ENCODE measurements around the gene LCT.
A peak's percentile ranks its signal among the peaks of the same experiment; 100 is the strongest.
"Not testable (repeated sequence)": the region's sequence is repeated elsewhere in the genome, so short reads cannot be mapped to it uniquely, and the experiment has no call there.

Gene LCT

DNA sequence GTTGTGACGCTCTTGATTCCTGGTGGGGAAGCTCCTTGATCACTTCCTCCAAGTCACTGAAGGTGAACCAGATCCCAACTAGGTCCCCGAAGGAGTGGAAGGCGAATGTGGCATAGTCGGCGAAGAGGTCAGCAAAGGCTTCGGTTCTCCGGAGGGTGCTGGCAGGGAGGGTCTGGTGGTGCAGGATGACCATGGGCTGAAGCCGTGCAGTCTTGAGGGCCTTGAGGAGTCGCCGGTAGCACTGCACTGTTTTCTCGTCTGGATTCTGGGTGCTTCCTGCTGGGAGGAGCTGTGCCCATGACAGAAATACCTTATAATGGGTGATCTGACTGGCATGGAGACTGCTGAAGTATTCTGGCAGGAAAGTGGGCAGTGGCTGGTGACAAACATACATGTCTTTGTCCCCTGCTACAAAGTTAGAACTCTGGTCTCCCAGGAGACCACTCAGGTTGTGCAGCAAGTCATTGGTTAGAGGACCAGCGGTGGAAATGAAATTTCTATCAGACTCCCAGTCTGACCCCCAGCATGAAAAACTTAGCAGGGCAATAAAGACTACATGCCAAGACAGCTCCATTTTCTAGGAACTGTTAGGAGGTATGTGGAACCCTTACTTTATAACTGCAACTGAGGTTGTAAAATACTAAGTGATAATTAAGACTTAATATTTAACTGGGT lies at the start of gene LCT:
LCT (minus strand) TSS at position 589 of the 675 bp plus-strand sequence; CDS start at position 574, 15 bp downstream.
- no peak for DNase-seq

DNA sequence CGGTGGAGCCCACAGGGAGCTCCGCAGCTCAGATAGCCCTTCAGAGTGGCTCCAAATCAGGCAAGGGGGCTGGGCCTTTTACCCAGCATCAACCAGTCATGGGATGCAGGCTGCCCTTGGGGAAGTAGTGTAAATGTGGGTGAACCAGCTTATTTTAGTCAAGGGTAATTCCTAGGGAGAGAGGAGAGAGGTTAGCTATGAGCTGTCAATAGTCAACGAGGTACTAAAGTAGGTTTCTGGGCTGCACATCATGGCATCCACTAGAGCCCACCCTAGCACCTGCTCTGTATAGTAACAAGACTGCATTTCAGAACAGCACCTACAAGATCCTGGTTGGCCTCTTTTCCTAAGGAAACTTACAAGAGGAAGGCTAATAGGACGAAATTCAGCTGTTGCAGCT lies 48.7 kb upstream of the LCT start:
- no peak for DNase-seq

DNA sequence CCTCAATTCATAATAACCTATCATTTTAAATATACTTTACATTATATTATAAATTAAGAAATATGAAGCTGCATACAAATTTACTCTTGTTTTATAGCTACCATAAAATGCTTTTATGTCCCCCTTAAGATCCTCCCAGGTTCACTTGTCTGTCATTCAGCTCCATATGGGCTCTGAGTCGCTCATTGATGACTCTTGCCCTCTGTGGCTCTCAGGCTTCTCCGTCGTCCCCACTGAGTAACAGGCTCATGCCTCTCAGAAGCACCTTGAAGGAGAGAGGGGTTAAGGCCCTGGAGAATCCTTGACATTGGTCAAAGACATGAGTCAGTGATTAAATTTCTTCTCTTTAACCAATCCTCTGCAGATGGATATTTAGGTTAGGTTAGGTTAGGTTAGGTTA lies 45.4 kb upstream of the LCT start:
- DNase-seq, result no peak

DNA sequence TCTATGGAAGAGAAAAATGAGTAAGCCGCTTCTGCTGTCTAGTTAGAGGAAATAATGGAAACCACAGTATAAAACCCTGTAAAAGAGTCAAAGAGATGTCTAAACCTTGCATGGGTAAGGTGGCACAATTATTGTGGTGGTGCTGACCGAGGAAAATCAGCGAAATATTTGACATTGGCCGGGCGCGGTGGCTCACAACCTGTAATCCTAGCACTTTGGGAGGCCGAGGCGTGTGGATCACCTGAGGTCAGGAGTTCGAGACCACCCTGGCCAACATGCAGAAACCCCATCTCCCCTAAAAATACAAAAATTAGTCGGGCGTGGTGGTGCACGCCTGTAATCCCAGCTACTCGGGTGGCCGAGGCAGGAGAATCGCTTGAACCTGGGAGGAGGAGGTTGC lies 39.8 kb upstream of the LCT start:
- DNase-seq, result not testable (repeated sequence)

DNA sequence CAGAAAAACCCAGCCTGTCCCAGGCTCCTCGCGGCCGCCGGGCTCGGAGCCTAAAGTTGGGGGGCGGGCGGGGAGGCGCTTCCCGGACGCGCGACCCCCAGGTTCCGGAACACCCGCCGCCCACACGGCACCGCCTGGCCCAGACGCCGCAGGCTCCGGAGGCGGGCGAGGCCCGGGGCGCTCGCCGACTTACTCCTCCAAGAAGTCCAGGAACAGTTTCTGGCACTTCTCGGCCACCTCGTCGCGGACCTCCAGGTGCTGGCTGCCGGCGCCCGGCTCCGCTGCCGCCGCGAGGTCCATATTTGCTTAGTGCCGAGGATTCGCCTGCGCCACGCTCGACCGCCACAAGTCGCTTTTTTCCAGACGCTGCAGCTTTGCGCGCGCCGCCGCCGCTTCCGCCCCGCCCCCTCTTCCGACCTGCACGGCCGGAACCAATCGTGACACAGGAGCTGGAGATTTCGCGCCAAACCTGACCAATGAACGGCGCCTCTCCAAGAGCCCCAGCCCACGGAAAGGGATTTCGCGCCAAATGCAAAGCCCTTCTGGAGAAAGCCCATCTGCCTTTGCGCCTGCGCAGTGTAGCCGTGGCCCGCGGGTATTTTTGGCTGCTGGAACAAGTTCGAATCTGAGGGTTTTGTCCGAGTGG lies 39.2 kb upstream of the LCT start, which contains the start of gene MCM6:
MCM6 (minus strand) TSS at position 378 of the 646 bp plus-strand sequence; CDS start at position 300, 78 bp downstream.
- DNase-seq, result peak; percentile 97 to 98

DNA sequence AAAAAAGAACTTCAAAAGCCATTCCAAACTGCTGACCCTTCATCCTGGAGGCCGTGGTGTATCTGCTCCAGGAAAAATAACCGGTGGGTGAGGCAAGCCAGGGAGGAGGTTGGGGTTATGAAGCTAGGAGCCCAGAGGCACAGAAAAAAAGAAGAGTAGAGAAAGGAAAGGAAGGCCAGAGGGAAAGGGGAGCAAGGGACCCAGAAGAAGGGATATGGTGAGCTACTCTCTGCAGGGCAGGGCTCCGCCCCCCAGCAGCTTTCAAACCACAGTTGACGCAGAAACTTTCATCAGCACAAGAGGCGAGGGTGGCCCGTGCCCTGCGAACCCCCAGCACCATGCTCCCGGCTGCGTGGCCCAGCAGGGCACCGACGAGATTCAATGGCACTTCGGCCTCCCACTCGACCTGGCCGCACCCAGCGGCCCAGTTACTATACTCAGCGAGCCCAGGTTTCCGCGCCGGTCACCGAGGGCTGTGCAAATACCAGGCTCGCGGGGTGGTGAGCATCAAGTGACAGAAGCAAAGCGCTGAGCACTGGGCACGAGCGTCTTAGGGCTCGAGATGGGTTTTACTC lies 38.6 kb upstream of the LCT start:
- peak; percentile 1 to 23 for DNase-seq

DNA sequence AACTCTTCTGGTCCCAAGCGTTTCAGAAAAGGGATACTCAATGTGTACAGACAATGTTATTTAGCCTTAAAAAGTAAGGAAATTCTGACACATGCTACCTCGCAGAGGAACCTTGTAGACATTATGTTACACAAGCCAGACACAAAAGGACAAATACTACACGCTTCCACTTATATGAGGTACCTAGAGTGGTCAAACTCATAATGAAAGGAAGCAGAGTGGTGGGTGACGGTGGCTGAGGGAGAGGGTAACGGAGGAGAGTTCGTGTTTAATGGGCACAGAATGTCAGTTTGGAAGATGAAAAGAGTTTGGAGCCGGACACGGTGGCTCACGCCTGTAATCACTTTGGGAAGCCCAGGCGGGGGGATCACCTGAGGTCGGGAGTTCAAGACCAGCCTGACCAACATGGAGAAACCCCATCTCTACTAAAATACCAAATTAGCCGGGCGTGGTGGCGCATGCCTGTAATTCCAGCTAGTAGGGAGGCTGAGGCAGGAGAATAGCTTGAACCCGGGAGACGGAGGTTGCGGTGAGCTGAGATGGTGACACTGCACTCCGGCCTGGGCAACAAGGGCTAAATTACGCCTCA lies 37.9 kb upstream of the LCT start:
- no peak for DNase-seq

DNA sequence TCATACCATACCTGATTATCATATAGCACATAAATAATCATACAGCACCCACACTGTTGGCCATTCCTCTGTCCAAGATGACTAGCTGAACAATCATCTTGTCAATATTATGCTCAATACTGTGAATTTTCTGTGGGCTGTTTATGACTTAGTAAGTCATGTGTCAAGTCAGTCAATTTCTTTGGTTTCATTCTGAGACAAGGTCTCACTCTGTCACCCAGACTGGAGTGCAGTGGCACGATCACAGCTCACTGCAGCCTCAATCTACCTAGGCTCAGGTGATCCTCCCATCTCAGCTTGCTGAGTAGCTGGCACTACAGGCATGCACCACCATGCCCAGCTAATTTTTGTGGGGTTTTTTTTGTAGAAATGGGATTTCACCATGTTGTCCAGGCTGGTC lies 33.6 kb upstream of the LCT start:
- no peak for DNase-seq

DNA sequence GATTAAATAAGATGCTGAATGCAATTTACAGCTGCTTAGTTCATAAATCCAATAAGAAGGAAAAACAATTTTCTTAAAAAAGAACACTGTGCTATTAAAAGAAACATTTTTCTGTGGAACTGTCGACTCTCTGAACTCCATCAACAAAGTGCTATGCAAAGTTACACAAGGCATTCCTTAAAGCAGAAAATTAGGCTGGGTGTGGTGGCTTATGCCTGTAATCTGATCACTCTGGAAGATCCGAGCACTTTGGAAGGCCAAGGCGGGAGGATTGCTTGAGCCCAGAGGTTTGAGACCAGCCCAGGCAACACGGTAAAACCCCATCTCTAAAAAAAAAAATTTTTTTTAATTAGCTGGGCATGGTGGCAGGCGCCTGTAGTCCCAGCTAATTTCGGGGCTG lies 26.2 kb upstream of the LCT start:
- no peak for DNase-seq

DNA sequence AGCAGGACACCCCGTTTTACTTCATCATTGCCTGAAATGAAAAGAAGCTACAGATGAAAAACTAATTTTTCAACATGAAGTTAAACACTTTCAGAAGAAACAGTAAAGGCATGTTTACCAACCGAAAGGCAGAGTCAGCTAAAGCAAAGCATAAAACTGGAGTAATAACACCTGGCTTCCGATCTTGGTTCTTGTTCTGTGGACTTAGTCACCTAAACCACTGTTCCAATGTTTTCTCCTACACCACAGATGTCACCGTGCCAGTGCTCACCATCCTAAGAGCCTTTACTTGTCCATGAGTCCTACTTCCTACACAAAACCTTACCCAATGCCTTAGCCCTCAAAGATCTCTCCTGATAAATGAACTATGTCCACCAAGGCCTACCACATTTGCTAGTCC lies 25.7 kb upstream of the LCT start:
- DNase-seq, result no peak

DNA sequence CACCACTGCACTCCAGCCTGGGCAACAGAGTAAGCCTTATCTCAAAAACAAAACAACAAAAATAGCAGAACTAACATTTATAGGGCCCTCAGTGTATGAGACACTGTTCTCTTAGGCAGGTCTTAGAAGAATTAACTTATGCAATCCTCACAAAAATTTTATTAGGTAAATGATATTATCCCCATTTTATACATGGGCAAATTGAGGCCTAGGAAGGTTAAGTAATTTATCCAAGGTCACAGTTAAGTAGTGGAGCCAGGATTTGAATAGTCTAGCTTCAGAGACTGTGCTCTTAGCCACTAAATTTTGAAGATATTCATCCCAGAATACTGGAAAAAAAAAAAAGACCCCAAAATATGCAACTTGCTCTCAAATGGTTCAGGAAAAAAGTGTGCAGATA lies 16.4 kb upstream of the LCT start:
- DNase-seq, result no peak

DNA sequence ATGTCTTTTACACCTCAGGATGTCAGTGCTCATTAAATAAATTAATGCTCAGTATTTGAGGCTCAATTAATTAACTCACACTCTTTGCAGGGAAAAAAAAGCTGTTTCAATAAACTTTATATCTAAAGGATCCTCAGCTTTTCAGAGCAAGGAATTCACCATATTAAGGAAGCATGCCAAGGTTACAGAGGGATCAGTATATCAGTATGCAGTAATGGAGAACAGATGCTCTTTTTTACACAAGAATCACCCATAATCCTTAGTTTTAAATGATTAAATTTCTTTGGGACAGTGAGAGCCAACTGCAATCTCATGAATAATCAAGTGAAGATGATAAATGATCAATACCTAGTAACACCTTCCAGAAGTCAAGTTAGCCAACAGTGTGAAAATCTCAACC lies 14.9 kb upstream of the LCT start:
- DNase-seq, result no peak

DNA sequence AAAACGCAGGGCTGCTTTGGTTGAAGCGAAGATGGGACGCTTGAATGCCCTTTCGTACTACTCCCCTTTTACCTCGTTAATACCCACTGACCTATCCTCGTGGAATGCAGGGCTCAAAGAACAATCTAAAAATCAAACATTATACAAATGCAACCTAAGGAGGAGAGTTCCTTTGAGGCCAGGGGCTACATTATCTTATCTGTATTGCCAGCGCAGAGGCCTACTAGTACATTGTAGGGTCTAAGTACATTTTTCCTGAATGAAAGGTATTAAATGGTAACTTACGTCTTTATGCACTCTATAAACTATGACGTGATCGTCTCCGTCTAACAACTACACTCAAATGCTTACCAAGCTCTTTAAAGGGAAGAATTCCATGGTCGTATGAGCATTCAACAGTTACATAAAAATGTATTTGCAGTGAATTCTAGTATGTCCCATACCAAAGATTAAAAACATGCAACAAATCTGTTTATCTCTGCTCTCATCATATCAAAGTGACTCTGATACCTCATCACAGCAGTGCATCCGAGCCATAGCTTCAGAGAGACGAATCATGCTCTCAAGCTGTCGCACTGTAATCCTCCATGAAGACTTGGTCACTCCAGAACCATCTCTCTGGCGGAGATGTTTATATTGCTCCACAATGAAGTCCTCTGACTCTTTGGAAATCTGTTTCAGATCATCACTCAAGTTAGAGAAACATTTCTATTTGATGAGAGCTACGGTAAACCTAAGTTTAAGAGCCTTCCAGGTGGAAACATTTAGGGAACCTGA lies 14.1 kb upstream of the LCT start:
- DNase-seq, result no peak

DNA sequence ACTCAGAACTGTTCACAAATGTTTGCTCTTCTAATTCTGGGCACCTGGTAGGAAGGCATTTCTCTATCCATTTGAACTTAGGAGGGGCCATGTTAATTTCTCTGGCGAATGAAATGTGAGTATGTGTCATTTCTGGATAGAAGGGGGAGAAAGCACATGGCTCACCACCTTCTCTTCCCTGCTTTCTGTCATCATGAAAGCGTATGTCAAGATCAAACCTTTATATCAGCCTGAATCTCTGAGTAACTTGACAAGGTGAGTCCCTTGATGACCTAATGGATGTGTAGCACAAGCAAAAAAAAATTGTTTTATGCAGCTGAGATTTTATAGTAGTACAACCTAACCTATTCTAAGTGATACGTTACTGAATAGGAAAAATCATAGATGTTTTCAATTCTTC lies 12.1 kb upstream of the LCT start:
- DNase-seq, result no peak

DNA sequence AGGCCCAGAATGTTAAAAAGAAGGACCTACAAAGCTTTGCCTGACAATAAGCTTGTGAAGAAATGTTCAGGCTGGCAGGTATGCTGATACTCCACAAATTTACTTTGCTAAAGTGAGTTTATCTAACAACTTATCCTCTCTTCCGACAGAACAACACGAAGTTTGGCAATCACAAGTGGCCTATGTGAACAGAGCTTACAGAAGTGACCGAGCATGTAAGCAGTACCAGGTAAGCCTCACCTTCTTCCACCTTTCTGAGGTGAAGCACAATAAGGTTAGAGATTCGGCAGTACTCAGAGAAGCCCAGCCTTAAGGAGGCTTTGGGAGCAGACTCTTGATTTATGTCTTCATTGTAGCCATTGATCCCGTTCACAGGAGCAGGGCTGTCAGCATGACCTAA lies 9.0 kb upstream of the LCT start:
- DNase-seq, result no peak

DNA sequence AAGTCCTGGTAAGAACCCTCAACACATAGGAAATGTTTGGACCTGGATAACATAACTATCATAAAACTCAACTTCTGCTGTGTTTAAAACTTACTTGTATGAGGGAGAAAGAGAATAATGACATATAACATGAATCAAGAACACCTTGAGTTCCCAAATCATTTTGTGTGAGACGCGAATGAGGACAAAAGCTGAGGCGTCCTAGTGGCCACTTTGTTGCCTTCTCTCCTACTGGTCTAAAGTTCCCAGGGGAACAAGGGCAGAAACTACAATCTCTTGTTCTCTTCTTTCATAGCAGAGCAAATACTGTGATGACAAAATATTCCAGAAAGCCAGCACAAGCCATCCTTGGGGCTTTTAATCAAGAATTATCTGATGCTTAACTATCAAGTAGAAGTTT lies 8.3 kb upstream of the LCT start:
- DNase-seq, result no peak

DNA sequence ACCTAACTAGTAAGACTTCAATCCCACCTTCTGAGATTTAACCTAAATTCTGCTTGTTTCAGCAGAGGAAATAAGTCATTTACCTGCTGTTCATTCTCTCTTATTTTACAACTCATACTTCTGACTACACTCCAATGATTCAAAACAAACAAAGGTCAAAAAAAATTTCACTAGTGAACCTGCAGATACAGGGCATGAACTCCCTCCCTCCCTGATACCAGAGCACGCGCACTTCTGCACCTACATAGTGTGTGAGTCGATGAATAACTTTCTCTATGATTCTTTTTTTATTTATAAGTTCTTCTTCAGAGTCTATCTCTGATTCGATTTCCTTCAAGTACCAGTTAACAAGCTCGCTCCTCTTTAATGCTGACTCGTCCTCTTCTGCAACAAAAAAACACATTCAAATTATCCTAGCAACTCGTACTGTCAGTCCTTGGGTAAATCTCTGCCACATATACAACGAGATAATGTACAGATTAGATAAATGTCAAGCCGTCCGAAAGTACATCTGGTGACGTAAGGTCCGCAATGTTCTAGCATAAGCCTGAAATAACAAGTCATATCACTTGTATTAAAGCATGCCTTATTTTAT lies 7.4 kb upstream of the LCT start:
- DNase-seq, result no peak

DNA sequence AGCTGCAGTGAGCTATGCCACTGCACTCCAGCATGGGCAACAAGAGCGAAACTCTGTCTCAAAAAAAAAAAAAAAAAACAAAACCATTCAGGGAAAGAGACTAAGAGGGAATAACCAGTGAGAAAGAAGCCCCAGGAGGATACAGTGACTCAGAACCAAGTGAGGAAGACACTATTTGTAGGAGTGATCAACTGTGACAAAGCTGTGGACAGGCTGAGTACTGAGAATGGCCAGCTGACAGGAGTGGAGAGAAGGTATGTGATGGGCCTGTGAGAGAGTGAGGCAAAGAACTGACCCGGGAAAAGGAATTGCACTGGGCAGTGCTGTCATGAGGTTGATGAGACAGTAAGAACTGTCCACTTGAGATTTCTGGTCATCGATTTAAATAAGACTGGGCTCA lies 6.7 kb upstream of the LCT start:
- DNase-seq, result no peak

DNA sequence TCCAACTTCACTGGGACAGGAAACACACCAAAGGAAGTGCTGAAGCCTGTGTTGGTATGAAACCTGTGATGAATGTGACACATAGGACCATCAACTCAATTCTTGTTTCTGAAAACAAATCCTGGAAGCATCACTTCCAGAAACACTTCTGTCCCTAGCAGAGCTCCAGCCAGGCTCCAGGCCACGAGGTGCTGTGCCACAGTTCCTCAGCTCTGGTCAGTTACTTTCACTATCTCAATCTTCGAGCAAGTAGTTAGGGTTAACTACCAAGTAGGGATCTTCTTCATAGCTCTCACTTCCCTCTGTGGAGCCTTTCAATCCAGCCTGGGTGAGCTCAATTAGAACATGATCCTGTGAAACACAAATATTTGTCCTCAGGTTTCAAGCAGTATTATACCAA lies 3.6 kb upstream of the LCT start:
- no peak for DNase-seq

DNA sequence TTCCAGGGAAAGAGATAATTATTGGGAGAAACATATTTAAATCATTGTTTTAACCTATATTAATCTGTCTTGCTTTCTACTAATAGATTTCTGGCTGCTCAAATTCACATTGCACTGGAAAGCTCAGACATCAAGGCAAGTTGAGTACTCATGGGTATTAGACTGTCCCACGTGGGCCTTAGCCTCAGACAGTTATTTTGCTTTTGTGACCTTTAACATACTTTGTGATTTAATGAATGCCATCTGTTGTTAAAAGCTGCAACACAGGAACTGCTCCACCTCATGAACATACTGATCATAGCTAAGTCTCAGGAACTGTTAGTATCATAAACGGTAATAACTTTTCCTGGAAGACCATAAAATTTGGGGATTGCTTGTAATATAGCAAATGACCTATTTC lies 2.7 kb upstream of the LCT start:
- DNase-seq, result no peak

DNA sequence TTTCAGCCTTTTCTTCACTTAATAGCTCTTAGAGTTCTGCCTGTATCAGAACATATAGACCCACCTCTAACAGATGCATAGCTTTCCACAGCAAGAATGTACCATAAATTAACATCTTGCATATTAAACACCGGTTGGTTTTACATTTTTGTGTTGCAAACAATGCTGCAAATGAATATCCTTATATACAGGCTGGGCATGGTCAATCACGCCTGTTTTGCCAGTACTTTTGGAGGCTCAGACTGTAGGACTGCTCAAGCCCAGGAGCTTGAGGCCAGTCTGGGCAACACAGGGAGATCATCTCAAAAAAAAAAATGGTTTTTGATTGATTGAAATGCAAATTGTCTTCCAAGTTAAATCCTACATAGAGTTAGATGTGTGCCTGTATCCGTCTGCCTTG lies 1.5 kb upstream of the LCT start:
- DNase-seq, result no peak

DNA sequence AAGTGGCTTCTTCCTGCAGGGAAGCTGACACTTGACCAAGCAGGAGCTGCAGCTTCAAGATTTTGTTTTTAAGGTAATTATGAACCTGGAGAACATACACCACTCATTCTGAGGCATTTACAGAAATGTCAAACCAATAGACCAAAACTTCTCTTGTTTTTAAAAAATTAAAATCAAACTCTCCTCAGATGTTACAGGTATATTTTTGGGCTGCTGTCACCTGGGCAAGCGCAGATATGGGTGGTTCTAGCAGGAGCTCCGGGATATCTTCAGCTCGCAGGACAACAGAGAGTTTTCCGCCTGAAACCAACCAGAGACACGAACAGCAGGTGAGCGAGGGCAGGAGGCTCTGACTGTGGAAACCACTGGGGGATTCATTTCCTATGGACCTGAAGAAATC lies 4.1 kb downstream of the LCT start:
- no peak for DNase-seq

Measured in NCI-H1930 (cell line).